Gastroesophageal sphincter (tissue), 3 donors: ENCODE measurements around the gene TMEM74B.

Experiments used
- POLR2A ChIP-seq, 2 donors: fragments of 450-650 bp; IDR thresholded peaks; one replicate each; pipeline ENCODE4 v1.6.1; 2017; ENCODE audit warnings: antibody characterized with exemption in 2 of 2, mild to moderate bottlenecking in 2 of 2, moderate library complexity in 1 of 2
- POLR2AphosphoS5 ChIP-seq: sonication (generic); formaldehyde crosslinking; IDR thresholded peaks from one replicate; pipeline ENCODE4 v1.6.1; 2017; ENCODE audit warnings: antibody characterized with exemption
- TF ChIP-seq, protein P1 (sequence below), 4 experiments: fragments of 200-600 bp in 2 of 4; fragments of 450-650 bp in 2 of 4; sonication (generic) in 1 of 4; IDR thresholded peaks; one replicate each; pipeline ENCODE4 v1.5.1; 2017 to 2019; ENCODE audit warnings: antibody characterized with exemption in 4 of 4, mild to moderate bottlenecking in 2 of 4, moderate library complexity in 2 of 4

GRCh38 chr20:1130847-1131246, 53.9 kb downstream of the TMEM74B start:
- TF ChIP-seq, protein P1, sequence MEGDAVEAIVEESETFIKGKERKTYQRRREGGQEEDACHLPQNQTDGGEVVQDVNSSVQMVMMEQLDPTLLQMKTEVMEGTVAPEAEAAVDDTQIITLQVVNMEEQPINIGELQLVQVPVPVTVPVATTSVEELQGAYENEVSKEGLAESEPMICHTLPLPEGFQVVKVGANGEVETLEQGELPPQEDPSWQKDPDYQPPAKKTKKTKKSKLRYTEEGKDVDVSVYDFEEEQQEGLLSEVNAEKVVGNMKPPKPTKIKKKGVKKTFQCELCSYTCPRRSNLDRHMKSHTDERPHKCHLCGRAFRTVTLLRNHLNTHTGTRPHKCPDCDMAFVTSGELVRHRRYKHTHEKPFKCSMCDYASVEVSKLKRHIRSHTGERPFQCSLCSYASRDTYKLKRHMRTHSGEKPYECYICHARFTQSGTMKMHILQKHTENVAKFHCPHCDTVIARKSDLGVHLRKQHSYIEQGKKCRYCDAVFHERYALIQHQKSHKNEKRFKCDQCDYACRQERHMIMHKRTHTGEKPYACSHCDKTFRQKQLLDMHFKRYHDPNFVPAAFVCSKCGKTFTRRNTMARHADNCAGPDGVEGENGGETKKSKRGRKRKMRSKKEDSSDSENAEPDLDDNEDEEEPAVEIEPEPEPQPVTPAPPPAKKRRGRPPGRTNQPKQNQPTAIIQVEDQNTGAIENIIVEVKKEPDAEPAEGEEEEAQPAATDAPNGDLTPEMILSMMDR (IDR thresholded peaks at IDR 0.05), result no peak
- no peak for TF ChIP-seq POLR2AphosphoS5
- no peak for TF ChIP-seq POLR2A (IDR thresholded peaks at IDR 0.05)
